ENCODE data around the gene PDE3A. TPM values are rescaled to one million over a fixed set of nuclear protein-coding genes. Genes with fewer than 3 reads are reported as not detected.
A peak's percentile ranks its signal among the peaks of the same experiment; 100 is the strongest.

PDE3A gene
- total RNA-seq, 4 donors from 2014 or later = 51.3 to 150 (median 114) TPM

DNA sequence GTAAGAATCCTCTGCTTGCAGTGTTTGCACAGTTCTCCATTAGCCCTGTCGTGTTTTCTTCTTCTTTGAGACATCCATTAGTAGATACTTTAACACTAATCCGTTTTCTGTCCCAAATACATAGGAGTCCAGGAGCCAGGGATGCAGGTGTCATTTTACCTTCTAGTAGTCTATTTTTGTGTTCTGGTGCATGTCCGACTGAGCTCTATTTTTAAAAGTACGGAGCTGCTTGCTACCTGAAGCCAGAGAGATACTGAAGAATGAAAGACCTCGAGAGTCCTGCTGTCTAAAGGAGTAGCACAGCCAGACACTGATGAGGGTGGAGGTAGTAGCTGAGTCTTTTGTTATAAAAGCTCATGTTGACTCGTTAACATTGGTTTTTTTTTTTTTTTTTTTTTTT is 31.7 kb downstream of the PDE3A start:
- DNase-seq = no peak
- Histone ChIP-seq H3K9me3 (no peaks in the 10 kb centered on the region), H3K4me1 (peaks cover 3 to 36% (median 12%) of the 10 kb centered on the region in 4 donors), H3K36me3 (no peaks in the 10 kb centered on the region), H3K27me3 (no peaks in the 10 kb centered on the region), H3K27ac (no peak overlapping the region), H3K4me3 (no peak overlapping the region)
- no peak for TF ChIP-seq EP300 (IDR thresholded peaks at IDR 0.05; ENCODE audit: low read depth)
- no peak for TF ChIP-seq POLR2A (IDR thresholded peaks at IDR 0.05)
- TF ChIP-seq POLR2AphosphoS5 (IDR thresholded peaks at IDR 0.05) = no peak
- TF ChIP-seq, protein P1, sequence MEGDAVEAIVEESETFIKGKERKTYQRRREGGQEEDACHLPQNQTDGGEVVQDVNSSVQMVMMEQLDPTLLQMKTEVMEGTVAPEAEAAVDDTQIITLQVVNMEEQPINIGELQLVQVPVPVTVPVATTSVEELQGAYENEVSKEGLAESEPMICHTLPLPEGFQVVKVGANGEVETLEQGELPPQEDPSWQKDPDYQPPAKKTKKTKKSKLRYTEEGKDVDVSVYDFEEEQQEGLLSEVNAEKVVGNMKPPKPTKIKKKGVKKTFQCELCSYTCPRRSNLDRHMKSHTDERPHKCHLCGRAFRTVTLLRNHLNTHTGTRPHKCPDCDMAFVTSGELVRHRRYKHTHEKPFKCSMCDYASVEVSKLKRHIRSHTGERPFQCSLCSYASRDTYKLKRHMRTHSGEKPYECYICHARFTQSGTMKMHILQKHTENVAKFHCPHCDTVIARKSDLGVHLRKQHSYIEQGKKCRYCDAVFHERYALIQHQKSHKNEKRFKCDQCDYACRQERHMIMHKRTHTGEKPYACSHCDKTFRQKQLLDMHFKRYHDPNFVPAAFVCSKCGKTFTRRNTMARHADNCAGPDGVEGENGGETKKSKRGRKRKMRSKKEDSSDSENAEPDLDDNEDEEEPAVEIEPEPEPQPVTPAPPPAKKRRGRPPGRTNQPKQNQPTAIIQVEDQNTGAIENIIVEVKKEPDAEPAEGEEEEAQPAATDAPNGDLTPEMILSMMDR (IDR thresholded peaks at IDR 0.05) = no peak
- intact Hi-C loops (cut with DNase I; ENCODE audit: low total_unique reads) = no loop called here
- WGBS, 2 donors (ENCODE audit: low coverage in 1 of 2) = 84 to 86% methylated on average over 6 of the region's 6 CpGs
- in situ Hi-C loops (cut with MboI; ENCODE audit: low pct_ligation_motif_present in 1 of 4, low pct_unique_long_range_greater_than_20kb in 1 of 4, low sequenced_read_pairs in 3 of 4) = no loop called here

DNA sequence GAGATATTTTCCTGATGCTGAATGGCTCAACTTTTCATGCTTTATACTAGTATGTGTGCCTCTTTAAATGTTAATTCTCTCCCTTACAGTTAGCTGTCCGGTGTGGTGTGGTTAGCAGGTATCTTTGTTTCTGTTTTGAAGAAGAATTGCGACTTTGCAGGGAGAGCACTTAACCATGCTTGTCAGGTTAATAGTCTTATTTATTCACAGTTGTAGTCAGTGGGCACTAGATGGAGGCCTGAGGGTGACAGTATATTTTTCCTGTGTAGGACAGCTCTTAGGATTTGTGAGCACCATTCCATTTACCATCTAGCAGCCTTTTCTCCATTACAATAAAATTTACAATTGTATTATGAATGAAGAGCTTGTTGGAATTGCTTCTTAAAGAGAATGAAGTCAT is 34.9 kb downstream of the PDE3A start:
- intact Hi-C loops (cut with DNase I; ENCODE audit: low total_unique reads) (no loop called here), in situ Hi-C loops (cut with MboI; ENCODE audit: low pct_ligation_motif_present in 1 of 4, low pct_unique_long_range_greater_than_20kb in 1 of 4, low sequenced_read_pairs in 3 of 4) (no loop called here)
- Histone ChIP-seq H3K4me1 (peaks cover 0 to 26% (median 7%) of the 10 kb centered on the region in 4 donors), H3K27ac (no peak overlapping the region), H3K27me3 (no peaks in the 10 kb centered on the region), H3K36me3 (no peaks in the 10 kb centered on the region), H3K9me3 (no peaks in the 10 kb centered on the region), H3K4me3 (no peak overlapping the region)
- WGBS, 2 donors (ENCODE audit: low coverage in 1 of 2) = 58 to 79% methylated on average over 2 of the region's 2 CpGs
- TF ChIP-seq POLR2AphosphoS5 (IDR thresholded peaks at IDR 0.05) = no peak
- no peak for TF ChIP-seq EP300 (IDR thresholded peaks at IDR 0.05; ENCODE audit: low read depth)
- no peak for TF ChIP-seq POLR2A (IDR thresholded peaks at IDR 0.05)
- TF ChIP-seq, protein P1 (IDR thresholded peaks at IDR 0.05) = no peak
- DNase-seq = no peak

DNA sequence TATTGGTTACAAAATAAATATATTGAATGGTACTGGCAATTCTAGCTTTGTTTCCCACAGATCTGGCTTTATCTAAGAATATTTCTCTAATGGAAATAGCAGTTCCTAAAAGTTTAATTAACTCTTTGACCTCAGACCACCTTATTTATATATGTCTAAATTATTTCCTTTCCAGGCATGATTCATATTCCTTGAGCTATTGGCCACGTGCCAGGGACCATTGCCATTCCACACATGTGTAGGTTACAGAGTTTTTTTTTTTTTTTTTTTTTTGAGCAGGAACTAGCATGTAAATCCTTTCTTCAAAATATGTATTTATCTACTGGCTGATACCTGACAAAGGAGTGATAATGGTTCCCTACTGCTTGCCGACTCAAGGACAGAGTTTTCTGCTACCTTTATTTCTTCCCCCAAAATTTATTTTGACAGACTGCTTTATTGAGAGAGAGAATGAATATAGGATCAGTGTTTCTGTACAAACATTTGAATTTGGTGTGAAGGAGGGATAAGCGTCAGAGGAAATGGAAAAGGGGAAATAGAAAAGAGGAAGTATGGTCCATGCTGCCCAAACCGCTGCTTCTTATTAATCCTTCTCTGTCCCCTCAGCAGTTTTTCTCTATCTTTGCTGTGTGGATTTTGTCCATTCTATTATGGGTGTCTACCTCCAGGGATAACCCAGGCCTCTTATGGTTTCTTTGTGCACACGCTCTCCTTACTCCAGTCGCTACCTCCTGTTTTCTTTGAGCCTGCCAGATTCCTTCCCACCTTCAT is 36.4 kb downstream of the PDE3A start:
- TF ChIP-seq EP300 (IDR thresholded peaks at IDR 0.05; ENCODE audit: low read depth) (no peak), POLR2A (IDR thresholded peaks at IDR 0.05) (no peak), POLR2AphosphoS5 (IDR thresholded peaks at IDR 0.05) (no peak)
- TF ChIP-seq, protein P1 (IDR thresholded peaks at IDR 0.05) = no peak
- in situ Hi-C loops (cut with MboI; ENCODE audit: low pct_ligation_motif_present in 1 of 4, low pct_unique_long_range_greater_than_20kb in 1 of 4, low sequenced_read_pairs in 3 of 4) (no loop called here), intact Hi-C loops (cut with DNase I; ENCODE audit: low total_unique reads) (no loop called here)
- Histone ChIP-seq H3K27ac (no peak overlapping the region), H3K27me3 (no peaks in the 10 kb centered on the region), H3K9me3 (no peaks in the 10 kb centered on the region), H3K4me1 (peaks cover 0 to 36% (median 7%) of the 10 kb centered on the region in 4 donors), H3K4me3 (no peak overlapping the region), H3K36me3 (no peaks in the 10 kb centered on the region)
- WGBS, 2 donors (ENCODE audit: low coverage in 1 of 2) = 52 to 65% methylated on average over 6 of the region's 6 CpGs
- DNase-seq = peak; percentile 40

DNA sequence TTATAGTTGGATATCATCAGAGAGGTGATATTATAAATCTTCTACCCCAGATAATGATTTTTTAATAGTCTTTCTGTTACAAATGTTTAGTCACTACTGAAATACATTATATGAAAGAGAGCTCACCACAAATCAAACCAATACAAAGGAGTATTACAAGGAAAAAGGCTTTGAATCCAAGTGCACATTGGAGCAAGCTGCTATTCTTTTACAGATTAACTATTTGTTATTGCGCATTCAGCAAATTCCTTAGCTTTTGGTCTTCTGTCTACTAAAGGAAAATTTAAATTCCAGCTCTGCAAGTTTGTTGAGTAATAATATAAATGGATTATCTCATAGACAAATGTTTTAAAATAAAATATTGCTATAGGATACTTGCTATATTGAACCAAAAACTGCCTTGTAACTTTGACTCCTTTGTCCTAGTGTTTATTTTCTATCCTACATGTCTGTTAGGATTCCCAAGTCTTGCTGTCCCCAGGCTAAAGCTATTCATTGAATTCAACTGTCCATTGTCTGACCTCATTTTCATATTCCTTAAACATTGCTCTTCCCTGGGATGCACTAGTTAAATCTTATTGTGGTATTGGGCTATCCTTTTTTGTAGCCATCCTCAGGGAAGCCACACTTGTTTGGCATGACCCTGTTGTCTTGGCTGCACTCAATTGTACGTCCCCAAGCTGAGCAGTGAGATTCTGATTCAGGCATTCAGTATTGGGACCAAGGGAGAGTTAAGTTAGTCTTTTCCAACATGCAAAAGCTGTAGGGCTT is 41.5 kb downstream of the PDE3A start:
- peaks cover 0 to 17% (median 5%) of the 10 kb centered on the region in 4 donors for H3K4me1 ChIP-seq
- no peak overlapping the region for H3K4me3 ChIP-seq
- 80 to 88% methylated on average over 2 of the region's 2 CpGs for WGBS, 2 donors (ENCODE audit: low coverage in 1 of 2)
- H3K36me3 ChIP-seq = no peaks in the 10 kb centered on the region
- H3K9me3 ChIP-seq = no peaks in the 10 kb centered on the region
- H3K27ac ChIP-seq = no peak overlapping the region
- TF ChIP-seq, protein P1 (IDR thresholded peaks at IDR 0.05) = no peak
- TF ChIP-seq POLR2AphosphoS5 (IDR thresholded peaks at IDR 0.05) (no peak), POLR2A (IDR thresholded peaks at IDR 0.05) (no peak), EP300 (IDR thresholded peaks at IDR 0.05; ENCODE audit: low read depth) (no peak)
- intact Hi-C loops (cut with DNase I; ENCODE audit: low total_unique reads) (no loop called here), in situ Hi-C loops (cut with MboI; ENCODE audit: low pct_ligation_motif_present in 1 of 4, low pct_unique_long_range_greater_than_20kb in 1 of 4, low sequenced_read_pairs in 3 of 4) (no loop called here)
- no peak for DNase-seq
- H3K27me3 ChIP-seq = no peaks in the 10 kb centered on the region

Data from transverse colon (tissue), 4 donors.